GM19372 (cell line): ENCODE measurements around the gene NCBP2.

Experiments
- ATAC-seq: cut with Tn5 transposase; IDR thresholded peaks from one replicate; pipeline ENCODE4 v1.9.1; 2021; ENCODE audit warnings: mild to moderate bottlenecking, low read depth, moderate library complexity; ENCODE audit not compliant: unreplicated experiment

The NCBP2 gene

DNA sequence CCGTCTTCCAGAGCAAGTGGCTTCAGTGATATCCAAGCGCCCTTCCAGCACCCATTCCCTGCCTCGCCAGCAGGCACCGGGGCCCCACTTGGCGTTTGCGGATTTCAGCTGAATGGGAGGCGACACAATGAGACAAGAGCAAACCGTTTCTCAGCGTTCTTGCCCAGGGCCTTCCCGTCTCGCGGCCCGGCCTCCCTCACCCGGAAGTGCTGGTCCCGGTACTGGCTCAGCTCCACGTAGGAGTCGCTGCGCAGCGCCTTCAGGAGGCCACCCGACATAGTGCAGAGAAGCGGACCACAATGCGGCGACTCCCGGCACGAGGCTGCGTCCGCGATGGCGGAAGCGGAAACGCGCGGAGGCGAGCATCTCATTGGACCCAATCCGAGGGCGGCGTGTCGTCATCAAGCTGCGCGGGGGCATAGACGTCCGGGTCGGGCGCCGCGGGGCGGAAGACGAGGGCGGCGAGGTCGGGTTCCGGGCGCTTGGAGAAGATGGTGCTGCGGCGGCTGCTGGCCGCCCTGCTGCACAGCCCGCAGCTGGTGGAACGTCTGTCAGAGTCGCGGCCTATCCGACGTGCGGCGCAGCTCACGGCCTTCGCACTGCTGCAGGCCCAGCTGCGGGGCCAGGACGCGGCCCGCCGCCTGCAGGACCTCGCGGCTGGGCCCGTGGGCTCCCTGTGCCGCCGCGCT lies at the start of gene NCBP2:
TSS of gene NCBP2 (minus strand) at position 303 of the 689 bp plus-strand sequence. CDS start at position 278, 25 bp downstream.
- peak; percentile 90 for ATAC-seq

DNA sequence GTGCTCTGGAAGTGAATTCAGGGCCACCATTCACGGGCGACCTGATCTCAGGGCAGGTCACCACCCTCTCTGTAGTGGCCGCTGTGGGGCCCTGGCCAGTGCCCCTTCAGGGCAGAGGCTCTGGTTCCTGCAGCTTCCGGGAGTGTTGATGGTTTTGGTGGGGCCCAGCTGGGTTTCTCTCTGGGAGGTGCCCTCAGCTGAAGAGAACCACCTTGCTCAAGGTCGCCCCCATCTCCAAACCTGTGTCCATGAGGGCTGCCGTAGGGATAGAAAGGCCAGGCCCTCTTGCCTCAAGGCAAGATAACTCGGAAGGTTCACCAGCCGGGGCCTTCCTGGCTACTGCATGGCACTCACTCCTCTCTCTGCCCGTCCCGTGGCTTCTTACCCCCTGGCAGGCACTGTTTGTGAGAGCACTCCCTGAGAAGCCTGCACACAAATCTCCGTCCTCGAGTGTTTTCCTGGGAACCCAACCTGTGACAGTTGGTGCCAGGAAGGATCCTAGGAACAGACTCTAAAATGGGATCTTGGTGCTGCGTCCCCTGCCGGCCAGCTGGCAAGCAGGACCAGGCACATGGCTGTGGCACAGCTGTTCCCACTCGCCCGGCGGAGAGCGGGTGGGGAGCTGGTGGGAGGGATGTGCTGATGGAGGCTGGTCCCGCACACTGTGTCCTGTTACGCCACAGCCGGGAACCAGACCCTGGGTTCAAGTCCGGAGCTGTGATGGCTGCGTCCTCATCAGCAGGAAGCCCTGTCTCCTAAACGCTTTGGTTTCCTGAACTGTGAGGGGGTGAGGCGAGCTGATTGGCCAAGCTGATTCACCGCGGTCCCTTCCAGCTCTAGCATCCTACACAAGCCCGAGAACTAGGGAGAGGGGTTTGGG lies 49.5 kb upstream of the NCBP2 start:
- no peak for ATAC-seq

DNA sequence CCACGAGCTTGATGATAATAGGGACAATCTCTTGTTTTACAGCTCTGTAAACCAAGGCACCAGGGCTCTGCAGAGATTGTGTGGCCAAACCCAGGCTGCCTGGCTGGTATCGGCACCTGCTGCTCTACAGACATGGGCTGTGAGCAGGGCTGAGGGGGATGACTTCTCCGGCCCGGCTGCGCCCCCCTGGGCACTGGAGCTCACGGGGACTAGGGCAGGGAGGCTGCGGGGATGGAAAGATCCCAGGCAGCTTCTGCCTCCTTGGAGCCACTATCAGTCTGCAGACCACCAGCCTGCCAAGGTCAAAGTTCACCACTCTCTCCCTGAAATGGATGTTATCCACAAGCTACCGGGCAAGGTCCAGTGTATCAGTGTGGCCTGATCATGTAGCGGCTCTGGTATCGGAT lies 48.3 kb upstream of the NCBP2 start:
- ATAC-seq, result no peak

- no peak for ATAC-seq
These were observed 47.5 kb upstream of the NCBP2 start for GRCh38 chr3:196989721-196990262.

- no peak for ATAC-seq
These were observed 46.1 kb upstream of the NCBP2 start for GRCh38 chr3:196988241-196989029.

GRCh38 chr3:196987022-196987421 lies 44.7 kb upstream of the NCBP2 start:
- ATAC-seq, result no peak

DNA sequence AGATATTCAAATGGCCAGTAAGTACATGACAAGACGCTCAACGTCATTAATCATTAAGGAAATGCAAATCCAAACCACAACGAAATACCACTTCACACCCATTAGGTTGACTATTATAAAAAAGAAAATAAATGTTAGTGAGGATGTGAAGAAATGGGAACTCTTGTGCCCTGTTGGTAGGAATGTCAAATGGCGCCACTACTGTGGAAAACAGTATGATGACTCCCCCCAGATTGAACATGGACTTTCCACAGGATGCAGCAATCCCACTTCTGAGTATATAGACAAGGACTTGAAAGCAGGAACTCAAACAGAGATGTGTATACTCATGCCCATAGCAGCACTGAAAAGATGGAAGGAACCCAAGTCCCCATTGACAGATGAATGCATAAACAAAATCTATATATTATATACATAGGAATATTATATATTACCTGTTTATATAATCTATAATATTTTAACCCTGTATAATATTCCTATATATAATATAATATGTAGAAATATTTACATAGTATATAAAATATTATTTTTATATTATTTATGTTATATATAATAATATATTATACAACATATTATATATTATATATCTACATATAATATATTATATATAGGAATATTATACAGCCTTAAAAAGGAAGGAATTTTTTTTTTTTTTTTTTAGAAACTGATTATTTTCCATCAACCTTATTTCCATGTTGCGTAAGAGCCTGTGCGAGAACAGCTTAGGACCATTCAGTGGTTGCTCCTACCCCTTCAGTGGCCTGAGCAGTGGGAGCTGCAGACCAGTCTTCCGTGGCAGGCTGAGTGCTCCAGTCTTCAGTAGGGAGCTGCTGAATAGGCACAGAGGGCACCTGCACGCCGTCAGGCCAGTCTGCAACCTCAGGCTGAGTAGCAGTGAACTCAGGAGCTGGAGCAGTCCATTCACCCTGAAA lies 43.9 kb upstream of the NCBP2 start:
- no peak for ATAC-seq

DNA sequence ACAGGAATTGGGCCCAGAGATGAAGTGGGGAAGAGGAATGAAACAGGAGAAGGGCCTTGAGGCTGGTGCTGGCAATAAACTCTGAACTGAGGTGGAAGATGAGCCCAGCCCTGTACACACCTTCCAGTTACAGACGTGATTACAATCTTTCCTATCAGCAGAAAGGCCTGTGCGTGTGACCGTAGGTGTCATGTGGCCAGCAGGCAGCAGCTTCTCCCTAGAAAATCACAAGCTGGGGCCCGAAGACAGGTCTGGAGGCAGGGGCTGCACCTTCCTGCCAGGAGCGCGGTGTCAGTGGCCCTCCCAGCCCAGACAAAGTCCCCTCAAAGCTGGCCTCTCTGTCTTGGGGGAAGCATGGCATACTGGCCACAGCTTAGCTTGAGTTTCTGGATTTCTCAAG lies 43.0 kb upstream of the NCBP2 start:
- no peak for ATAC-seq

GRCh38 chr3:196983186-196983585 lies 40.9 kb upstream of the NCBP2 start:
- ATAC-seq, result no peak

DNA sequence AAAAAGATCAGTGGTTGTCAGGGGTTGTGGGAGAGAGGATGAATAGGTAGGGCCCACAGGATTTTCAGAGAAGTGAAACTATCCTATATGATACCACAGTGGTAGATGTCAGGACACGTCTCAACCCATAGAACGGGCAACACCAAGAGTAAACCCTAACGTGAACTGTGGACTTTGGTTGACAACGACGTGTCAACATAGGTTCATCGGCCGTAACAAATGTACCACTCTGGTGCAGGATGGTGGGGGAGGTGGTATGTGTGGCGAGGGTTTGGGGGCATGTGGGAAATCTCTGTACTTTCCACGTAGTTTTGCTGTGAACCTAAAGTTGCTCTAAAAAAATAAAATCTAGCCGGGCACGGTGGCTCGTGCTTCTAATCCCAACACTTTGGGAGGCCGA lies 39.3 kb upstream of the NCBP2 start:
- ATAC-seq, result no peak

DNA sequence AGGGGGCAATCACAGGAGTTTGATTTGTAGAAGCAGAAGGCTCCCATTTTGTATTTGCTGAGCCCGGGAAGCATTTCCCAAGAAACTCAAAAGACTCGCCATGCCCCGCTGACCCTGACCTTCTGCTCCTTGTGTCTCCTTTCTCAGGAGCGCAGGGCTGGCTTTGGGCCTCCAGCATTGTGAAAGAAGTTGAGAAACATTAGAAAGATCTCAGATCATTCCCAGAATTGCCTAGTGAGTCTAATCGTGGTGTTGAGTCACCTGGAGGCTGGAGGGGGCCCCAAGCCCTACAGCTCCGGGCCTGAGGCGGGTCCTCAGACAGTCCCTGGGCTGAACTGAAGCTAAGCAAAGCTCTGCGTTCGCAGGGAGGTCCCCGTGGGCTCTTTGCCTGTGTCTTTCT lies 37.2 kb upstream of the NCBP2 start:
- no peak for ATAC-seq

DNA sequence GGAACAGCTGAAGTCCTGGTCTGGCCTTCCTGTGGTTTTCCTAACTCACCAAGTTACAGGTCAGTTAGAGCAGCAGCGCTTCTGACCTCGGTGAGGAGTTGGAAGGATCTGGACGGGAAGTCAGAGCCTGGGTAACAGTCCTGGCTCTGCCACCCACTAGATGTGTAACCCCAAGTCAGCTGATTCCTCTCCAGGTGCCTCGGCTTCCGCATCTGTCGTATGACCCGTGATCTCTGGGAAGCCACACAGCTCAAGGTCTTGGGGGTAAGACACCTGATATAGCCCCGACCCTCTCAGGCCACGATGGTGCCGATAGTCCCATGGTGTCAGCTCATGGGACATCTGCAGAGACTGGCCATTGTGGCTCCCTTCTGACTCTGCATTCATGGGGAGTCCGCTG lies 34.6 kb upstream of the NCBP2 start:
- ATAC-seq, result no peak

DNA sequence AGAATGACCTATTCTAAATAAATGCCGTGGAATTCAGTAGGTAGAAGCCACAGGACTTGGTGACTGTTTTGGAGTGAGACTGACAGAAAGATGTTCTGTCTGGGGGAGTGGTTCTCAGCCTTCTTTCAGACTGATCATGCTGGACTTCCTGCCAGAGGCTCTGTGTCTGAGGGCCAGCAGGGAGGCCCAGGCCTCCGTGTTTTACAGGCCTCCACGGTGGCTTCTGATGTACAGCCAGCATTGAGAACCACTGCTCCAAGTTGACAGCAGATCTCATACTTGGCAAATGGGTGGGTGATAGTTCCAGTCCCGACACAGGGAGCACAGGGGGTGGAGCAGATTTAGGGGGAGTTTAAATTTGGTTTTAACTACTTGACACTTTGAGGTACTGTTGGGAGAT lies 33.0 kb upstream of the NCBP2 start:
- no peak for ATAC-seq

DNA sequence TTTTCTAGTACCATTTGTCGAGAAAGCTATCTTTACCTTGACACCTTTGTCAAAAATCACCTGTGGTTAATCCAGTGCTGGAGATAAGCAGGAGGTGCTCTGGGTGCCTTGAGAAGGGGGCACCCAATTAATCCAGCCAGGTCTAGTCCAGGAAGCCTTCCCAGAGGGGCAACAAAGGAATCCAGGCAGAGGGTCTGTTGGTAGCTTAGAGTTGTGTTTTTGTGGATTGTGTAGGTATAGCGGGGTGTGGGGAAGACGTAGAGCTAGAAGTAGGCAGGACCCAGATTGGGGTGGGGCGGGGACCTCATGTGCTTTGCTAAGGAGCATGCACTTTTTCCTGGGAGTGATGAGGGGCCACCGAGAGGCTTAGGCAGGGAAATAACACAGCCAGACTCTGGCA lies 32.3 kb upstream of the NCBP2 start:
- no peak for ATAC-seq

DNA sequence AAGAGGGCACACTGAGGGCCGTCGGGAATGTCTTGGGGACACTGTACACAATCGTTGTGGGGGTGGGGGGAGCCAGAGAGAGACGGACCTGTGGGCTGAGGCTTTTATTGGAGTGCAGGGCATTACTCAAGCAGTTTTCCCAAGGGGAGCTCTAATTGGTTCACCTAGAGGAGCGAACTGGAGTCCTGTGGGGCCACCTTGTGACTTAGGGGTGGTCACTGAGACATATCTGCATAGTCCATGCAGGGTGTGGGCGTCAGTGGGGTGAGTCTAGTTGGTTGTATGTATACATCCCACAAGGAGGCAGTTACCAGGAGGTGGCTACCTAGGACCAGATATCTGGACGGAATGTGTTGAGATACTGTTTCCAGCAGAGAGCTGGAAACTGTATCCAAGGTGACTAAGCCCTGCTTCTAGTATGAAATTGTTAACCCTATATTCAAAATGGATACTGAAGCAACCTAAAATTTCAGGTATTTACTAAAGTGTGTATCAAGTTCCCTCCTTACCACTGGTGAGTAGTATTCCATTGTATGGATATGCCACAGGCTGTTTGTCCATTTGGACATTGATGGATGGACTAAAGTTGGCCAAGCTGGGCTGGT lies 28.9 kb upstream of the NCBP2 start:
- ATAC-seq, result no peak

DNA sequence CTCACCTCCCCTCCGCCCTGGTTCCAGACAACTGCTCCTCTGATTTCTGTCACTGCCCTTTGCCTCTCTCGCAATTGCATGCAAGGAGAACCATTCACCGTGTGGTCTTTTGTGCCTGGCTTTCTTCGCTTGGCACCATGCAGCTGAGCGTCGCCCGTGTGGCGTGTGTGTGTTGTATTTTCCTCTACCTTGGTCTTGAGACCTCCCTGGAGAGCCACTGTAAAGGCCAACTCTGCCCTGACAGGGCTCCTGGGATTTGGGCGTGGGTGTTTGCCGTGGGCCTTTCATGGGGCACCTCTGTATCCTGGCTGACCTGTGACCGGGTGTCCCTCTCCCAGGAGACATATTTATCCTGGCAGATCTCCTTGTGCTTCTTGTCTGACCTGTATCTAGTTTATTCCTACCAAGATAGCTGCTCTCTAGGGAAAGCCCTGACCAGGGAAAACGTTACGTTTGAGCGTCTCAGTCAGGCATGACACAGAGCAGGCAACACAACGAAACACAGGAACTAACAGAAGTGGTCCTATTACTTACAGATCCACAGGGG lies 28.3 kb upstream of the NCBP2 start:
- no peak for ATAC-seq

DNA sequence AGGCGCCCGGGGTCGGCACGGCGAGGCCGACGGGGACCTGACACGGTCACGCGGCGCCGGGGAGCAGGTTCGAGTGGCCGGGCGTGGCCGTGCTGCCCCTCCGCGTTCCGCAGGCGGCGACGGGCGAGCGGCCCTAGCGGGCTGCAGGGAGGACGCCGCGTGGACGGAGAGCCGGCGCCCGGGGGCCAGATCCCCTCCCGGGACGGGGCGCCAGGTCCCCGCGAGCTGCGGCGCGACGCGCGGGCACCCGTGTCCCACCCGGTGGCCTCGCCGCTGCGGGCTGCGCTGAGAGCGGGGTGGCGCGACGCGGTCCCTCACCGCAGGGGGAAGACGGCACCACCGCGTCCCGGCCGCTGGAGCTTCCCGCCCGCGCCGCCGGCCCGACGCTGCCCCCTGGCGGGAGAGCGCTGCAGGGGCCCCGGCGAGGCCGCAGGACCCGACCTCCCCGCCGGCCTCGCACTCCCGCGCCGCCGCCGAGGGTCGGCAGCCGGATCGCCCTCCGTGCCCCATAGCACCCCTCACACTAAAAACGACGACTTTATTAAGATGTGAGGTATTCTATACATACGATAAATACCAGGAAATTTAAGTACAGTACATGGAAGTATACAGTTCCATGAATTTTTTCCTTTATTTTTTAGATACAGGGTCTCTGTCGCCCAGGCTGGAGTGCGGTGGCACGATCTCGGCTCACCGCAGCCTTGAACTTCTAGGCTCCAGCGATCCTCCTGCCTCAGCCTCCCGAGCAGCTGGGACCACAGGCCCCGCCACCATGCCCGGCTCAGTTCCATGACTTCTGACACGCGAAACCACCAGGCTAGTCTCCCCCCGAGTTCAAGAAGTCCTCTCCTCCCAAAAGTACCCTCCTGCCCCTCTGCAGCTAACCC lies 27.6 kb upstream of the NCBP2 start:
- ATAC-seq, result peak; percentile 46

GRCh38 chr3:196969134-196969659 lies 26.9 kb upstream of the NCBP2 start:
- peak; percentile 31 for ATAC-seq
